SKM-1 (cell line): ENCODE data around the gene PRR36.

Source experiments
- DNase-seq: peaks from one replicate; lab custom pipeline; 2025; ENCODE audit not compliant: unreplicated experiment; lab: John Stamatoyannopoulos, UW

Gene PRR36

DNA sequence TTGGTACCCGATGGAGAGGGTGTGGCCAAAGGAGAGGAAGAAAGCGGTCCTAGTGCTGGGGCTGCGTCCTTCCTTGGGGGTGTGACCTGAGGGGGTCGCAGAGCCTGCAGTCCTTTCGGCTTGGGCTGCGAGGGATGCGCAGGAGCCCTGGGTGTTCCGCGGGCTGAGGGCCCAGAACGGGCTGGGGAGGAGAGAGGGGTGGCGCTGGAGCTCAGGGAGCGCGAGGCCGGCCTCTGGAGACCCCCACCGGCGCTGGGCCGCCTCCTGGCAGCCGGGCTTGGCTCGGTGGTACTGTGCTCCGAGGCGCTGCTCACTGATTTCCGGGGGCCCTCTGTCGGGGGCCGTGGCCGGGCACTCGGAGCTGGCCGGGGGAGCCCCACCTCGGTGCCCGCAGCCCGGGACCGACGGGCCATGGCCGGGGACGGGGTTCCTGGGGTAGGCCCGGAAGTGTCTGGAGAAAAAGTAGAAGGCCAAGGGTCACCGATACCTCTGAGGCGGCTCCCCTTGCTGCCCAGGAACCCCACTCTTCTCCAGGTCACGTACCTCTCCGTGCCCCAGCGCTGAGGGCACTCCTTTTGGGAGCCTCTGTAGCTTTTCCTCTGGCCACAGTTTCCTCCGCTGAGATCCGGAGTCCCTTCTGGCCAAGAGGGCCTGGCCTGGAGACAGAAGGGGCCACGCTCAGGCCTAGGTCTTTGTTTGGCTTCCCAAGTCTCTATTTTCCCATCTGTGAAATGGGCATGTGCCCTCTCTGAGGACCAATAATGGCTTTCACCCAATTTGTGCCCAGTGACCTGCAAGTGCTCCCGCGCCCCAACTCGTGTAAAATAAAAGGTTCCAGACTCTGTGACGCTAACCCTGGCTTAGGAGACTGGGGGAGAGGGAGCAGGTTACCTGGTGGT is 1.6 kb downstream of the PRR36 start:
- no peak for DNase-seq

DNA sequence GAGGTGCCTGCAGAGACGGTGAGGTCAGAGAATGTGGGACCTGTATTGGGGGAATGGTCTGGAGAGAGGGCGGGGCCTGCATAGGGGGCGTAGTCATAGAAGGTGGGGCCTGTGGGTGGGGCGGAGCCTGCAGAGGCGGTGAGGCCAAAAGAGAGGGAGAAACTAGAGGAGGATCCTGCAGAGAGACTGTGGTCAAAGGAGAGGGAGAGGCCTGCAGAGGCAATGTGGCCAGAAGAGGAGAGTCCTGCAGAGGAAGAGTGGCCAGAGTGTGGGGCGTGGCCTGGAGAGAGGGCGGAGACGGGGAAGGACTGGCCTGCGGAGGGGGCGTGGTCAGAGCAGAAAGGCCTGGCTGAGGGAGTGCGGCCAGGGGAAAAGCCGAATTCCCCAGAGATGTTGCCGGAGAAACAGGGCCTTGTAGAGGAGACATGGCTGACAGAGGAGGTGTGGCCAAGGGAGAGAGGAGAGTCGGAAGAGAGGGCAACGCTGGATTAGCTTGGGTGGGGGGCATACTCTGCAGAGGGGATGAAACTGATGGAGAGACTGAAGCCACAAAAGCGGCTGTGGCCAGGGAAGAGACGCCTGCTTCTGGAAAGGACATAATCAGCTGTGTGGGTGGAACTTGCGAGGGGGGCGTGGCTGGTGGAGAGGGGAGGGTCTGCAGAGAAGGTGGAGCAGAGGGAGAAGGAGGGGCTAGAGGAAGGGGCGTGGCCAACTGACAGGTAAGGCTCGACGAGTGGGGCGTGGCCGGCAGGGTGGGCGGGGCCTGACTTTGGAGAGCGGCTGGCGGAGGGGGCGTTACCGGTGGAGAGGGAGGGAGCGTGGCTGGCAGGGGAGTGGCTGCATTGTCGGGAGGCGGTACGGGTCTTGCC is 2.5 kb downstream of the PRR36 start:
- DNase-seq = peak; percentile 81

DNA sequence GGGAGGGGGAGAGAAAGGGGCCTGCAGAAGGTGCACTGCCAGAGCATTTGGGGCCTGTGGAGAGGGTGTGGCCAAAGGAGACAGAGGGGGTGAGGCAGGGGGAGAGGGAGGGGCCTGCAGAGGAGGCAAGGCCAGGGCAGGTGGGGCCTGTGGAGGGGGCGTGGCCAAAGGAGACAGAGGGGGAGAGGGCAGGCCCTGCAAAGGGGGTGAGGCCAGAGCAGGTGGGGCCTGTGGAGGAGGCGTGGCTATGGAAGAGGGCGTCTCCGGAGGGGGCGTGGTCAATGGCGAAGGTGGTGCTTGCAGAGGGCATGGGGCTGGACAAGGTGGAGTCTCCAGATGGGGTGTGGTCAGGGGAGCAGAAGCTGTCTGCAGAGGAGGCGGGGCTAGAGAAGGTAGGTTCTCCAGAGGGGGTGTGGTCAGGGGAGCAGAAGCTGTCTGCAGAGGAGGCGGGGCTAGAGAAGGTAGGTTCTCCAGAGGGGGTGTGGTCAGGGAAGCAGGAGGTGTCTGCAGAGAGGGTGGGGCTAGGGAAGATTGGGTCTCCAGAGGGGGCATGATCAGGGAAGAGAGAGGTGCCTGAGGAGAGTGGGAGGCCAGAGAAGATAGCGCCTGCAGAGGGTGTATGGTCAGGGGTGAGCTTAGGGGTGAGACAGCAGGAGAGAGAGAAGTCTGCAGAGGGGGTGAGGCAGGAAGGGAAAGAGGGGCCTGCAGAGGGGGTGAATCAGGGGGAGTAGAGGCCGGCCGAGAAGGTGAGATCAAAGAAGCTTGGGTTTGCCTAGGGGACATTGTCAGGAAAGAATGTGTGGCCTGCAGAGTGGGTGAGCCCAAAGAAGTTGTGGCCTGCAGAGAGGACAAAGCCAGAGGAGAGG is 3.4 kb downstream of the PRR36 start:
- DNase-seq = peak; percentile 94

DNA sequence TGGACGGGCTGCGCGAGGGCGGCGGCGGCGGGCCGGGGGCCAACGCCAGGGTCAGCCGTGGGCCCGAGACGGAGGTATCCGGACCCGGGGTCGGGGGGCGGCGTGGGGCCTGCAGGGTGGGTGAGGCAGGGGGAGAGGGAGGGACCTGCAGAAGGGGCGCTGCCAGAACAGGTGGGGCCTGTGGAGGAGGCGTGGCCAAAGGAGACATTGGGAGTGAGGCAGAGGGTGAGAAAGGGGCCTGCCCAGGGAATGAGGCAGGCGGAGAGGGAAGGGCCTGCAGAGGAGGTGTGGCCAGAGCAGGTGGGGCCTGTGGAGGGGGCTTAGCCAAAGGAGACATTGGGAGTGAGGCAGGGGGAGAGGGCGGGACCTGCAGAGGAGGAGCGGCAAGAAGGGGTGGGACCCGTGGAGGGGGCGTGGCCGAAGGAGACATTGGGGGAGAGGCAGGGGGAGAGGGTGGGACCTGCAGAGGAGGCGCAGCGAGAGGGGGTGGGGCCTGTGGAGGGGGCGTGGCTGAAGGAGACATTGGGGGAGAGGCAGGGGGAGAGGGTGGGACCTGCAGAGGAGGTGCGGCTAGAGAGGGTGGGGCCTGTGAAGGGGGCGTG is 4.2 kb downstream of the PRR36 start:
- peak; percentile 63 for DNase-seq

DNA sequence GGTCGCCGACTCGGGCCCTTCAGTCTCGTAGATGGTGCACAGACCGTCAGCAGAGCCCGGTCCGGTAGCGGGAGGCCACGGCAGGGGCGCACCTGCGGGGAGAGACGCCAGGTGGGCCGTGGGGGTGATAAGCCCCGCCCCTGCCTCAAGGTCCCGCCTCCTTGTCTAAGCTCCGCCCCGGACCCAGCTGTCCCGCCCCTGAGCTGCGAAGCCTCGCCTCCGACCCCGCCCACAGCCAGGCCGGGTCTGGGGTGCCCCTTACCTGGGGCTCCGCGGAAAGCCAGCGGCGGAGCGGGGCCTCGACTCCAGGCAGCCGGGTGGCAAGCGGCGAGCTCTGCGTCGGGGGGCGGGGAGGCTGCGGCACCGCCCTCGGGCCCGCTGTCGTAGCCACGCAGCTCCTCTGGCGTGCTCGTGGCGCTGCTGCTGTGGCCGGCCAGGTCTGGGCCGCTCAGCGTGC is 4.7 kb downstream of the PRR36 start:
- peak; percentile 40 for DNase-seq

DNA sequence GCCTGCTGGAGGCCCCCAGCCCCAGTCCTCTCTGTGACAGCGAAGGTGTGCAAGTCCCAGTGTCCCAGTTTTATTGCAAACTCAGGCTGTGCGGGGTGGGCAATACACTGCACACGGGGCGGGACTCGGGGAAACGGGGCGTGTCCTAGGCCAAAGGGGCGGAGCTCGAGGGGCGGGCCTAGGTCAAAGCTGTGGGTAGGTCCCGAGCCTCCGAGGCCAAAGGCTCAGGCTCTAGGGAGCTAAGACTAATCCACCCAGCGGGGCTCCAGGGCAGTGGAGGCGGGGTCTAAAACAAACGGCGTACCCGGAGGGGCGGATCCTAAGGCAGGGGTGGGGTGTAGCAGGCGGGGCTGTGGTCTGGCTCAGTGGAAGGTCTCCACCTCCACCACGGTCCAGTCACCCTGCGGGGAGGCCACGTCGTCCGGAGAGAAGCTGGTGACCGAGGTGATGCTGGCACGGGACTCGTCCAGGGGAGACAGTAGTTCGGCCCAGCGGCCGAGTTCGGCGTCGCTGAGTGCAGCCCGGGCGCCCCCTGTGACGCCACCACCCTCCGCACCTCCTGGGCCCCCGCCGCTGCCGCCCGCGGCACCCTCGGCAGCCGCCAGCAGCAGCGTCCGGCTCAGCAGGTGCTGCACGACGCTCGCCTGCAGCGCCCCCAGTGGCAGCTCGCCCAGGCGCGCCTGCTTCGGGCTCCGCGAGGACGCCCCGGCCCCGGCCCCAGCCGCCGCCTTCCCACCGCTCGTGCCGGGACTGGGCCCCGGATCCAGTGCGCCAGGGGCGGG is 5.3 kb downstream of the PRR36 start:
- DNase-seq = peak; percentile 51

DNA sequence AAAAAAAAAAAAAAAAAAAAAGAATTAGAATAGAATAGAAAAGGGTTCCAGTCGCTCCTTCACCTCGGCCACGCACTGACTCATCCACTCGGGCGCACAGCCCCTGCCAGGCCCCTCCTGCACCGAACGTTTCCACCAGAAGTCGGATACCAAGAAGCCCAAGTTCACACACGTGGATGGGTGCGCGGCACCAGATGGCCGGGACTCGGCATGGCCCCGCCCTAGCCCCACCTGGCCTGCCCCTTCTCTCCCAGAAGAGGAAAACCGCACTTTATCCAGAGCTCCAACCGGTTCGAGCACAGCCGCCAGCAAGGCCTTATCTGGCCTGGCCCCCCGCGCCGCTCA is 5.9 kb downstream of the PRR36 start:
- no peak for DNase-seq

DNA sequence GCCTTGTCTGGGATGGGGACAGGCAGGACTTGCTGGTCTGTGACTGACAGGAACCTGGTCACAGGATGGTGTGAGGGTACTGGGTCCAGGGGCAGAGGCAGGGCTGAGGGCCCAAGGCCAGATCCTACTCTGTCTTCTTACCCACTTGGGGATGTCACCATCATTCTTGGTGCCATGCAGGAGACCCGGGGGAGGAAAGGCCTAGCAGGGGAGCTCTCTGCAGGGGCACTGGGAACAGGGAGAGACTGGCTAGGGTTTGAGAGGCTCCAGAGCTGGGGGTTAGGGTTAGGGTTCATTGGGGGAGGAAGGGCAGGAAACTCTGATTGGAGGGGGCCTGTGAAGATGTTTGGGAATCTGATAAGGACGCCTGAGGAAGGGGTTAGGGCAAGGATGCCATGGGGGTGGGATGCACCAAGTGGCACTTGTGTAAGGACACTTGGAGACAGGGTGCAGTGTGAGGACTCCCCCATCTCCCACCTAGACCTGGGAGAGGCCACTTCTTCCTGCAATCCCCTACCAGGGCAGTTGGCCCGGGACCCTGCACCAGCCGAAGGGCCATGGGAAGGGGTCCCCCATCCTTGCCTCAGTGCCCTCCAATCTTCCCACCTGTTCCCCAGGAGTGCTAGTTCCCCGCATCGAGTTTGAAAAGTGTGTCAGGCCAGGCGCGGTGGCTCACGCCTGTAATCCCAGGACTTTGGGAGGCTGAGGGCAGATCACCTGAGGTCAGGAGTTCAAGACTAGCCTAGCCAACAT is 6.9 kb downstream of the PRR36 start:
- DNase-seq = no peak

DNA sequence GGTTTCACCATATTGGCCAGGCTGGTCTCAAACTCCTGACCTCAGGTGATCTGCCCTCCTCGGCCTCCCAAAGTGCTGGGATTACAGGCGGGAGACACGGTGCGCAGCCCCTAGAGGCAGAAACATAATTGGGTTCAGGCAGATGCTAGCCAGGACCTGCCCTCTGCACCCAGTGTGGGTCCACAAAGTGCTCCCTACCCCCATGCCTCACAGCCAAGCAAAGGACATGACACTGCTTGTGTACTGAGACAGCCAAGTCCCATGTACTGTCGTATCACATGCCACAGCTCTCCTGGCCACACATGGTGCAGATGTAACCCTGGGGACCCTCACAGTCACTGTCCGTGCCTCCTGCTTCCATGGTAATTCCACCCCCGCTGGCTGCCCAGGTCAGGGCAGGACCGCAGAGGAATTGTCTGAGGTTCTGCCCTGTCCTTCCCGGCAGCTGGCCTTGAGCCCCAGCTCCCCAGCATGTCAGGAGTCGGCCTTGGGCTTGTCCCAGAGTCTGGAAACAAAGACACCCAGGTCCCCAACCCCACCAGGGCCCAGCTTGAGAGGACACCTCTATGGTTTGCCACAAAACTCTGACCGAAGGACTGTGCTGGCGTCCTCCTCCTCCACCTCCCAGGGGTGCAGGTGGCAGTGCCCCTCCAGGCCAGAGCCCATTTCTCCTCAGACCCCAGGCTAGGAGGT is 7.6 kb downstream of the PRR36 start:
- no peak for DNase-seq

DNA sequence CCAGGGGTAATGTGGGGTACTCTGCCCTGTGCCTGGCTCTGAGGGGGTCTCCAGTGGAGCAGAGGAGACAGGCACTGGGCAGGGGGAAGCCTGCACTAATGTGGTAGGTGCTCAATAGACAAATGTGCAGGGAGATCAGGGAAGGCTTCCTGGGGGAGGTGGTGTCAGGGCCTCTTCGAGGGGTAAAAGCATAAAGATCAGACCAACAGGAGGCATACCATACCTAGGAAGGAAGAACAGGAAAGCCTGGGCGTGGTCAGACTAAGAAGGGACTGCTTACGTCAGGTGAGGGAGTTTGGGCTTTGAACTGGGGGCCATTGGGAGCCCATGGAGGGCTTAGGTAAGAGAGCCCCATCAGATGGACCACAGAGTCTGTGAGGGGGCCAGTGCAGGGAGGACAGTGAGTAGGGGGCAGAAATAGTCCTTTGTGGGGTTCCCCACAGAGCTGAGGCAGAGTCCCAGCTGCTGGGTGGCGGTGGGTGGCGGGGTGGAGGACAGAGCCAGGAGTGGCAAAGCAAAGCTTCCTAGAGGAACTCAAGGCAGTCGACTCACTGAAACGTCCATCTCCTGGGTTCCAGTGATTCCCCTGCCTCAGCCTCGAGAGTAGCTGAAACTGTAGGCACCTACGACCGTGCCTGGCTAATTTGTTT is 8.8 kb downstream of the PRR36 start:
- DNase-seq = no peak

DNA sequence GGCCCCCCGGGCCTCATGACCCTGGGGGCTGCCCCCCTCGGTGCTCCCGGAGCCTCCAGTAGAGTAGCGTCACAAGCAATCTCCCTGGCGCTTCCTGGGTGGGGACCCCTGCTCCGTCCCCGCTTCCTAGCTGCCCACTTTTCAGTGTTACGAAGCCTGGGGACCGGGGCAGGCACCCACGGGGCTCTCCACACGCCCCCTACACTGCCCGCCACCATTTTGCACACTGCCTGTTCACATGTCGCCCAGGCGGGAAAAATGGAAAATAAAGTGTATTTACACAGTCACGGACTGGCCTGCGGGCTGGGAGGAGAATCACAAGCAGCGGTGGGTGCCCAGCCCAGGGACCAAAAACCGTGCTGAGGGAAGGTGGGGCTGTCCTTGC is 9.5 kb downstream of the PRR36 start:
- no peak for DNase-seq

DNA sequence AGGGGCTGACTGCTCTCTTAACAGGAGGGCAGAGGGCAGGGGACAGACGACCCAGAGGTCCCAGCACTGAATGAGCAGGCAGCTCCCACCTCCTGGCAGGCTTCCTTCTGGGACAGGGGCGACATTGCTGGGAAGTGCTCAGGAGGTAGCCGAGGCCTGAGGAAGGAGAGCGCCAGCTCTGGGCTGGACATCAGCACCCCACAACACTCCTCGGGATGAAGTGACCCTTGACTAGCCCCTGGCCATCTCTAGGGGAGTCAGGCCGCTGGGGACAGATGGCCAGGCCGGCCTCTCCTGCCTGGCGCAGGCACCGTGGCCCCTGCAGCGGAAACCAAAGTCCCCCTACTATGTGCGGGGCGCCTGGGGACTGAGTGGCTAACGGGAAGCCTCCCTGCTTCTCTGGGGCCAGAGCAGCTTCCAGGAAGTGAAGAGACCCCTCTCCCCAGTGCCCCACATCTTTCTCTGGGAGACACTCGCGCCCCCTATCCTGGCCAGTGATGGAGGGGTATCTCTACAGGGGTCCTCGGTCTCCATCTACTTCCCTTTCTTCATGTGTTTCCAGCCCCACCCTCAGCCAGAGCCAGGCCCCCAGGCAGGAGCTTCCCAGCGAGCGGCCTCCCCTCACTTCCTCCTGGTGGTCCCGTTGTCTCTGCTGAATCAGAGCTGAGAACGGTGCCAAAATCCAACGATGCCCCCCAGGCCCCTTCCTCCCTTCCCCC is 10.1 kb downstream of the PRR36 start:
- no peak for DNase-seq

DNA sequence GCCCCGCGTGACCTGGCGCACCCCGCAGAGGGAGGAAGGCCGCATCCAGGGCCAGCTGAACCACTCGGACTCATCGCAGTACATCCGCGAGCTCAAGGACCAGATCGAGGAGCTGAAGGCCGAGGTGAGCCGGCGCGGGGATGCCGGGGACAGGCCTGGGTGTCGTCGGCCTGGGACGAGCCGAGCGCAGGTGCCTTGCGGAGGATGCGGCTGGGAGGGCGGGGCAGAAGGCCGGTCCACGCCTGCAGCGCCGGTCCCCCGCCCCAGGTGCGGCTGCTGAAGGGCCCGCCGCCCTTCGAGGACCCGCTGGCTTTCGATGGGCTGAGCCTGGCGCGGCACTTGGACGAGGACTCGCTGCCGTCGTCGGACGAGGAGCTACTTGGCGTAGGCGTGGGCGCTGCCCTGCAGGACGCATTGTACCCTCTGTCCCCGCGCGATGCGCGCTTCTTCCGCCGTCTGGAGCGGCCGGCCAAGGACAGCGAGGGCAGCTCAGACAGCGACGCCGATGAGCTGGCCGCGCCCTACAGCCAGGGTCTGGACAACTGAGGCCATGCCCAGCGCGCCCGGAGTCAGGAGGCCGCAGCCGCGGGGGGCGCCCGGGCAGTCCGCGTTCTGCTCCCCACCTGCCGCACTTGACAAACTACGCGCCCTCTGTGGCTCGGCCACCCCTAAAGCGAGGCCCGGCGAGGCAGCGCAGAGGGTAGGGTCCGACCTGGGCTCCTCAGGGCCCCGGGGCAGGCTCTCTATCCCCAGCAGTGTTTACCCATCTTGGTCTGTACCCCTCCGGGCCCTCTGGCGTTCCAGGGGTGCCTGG is 10.8 kb downstream of the PRR36 start:
- no peak for DNase-seq

DNA sequence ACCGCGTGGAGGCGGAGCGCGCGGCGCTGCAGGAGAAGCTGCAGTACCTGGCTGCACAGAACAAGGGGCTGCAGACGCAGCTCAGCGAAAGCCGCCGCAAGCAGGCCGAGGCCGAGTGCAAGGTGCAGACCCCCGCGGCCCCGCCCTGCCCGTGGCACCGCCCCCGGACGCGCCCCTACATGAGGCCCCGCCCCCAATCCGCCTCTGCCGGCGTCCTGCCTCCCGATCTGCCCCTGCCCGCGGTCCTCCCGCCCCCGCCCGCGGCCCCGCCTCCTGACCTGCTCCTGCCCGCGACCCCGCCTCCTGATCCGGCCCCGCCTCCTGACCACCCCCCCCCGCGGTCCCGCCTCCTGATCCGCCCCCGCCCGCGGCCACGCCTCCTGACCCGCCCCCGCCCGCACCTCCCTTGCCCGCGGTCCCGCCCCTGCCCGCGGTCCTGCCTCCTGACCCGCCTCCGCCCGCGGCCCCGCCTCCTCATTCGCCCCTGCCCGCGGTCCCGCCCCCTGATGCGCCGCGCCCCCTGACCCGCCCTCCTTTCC is 11.7 kb downstream of the PRR36 start:
- DNase-seq = no peak

DNA sequence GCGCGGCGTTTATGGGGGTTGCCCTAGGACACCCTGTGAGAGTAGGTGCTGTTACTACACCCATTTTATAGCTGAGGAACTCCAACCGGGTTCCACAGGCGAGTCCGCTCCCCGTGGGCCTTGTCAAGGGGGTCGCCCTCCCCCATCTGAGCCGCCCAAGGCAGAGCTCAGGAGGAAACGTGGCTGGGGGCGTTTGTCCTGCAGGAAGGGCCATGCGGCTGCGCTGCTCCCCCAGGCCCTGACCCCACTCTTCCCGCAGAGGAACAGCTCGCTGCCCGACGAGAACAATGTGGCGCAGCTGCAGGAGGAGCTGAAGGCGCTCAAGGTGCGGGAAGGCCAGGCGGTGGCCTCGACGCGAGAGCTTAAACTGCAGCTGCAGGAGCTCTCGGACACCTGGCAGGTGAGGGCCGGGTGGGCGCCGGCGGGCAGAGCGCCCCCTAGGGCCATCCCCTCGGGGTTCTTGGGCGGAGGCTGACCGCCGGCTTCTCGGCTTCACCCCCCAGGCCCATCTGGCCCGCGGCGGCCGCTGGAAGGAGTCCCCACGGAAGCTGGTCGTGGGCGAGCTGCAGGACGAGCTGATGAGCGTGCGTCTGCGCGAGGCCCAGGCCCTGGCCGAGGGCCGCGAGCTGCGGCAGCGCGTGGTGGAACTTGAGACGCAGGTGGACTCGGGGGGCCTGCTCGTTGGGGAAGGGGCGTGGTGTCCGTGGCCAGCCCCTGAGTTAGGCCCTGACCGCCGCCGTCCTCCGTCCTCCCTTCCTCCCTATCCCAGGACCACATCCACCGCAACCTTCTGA is 12.4 kb downstream of the PRR36 start:
- no peak for DNase-seq
